GM18505 (cell line): ENCODE data around the gene SERPINB6.
"Not testable (repeated sequence)": the region's sequence is repeated elsewhere in the genome, so short reads cannot be mapped to it uniquely, and the experiment has no call there.

ENCODE experiments used
- ATAC-seq: cut with Tn5 transposase; IDR thresholded peaks from one replicate; pipeline ENCODE4 v1.9.1; 2021; ENCODE audit not compliant: unreplicated experiment
- POLR2A ChIP-seq: IDR thresholded peaks from 4 replicates; pipeline ENCODE4 v1.6.1; 2011; ENCODE audit warnings: borderline replicate concordance; ENCODE audit not compliant: insufficient read depth, insufficient read length; ENCODE audit errors: extremely low read depth

Gene SERPINB6

GRCh38 chr6:2950713-2951112 lies 20.7 kb downstream of the SERPINB6 start:
- no peak for TF ChIP-seq POLR2A
- no peak for ATAC-seq

GRCh38 chr6:2949536-2950083 lies 21.8 kb downstream of the SERPINB6 start:
- ATAC-seq: no peak

DNA sequence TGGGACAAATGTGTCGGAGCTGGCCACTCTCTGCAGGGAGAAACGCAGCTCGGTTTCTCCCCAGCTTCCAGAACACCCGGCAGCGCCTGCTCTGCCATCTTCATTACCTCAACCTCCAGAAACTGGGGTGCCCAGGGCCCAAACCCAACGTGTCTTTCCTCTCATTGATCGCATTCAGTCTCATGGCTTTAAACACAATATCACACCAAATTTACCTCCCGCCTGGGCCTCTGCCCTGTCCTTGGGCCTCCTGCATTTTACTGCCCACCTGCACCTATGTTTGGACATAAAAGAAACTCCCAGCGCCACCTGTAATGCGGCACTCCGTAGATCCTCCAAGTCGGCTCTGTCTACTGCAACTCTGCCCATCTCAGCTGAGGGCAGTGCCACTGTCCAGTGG lies 22.2 kb downstream of the SERPINB6 start:
- TF ChIP-seq POLR2A: no peak
- no peak for ATAC-seq

More at GRCh38 chr6:2949536-2950083, 21.8 kb downstream of the SERPINB6 start:
- no peak for TF ChIP-seq POLR2A

DNA sequence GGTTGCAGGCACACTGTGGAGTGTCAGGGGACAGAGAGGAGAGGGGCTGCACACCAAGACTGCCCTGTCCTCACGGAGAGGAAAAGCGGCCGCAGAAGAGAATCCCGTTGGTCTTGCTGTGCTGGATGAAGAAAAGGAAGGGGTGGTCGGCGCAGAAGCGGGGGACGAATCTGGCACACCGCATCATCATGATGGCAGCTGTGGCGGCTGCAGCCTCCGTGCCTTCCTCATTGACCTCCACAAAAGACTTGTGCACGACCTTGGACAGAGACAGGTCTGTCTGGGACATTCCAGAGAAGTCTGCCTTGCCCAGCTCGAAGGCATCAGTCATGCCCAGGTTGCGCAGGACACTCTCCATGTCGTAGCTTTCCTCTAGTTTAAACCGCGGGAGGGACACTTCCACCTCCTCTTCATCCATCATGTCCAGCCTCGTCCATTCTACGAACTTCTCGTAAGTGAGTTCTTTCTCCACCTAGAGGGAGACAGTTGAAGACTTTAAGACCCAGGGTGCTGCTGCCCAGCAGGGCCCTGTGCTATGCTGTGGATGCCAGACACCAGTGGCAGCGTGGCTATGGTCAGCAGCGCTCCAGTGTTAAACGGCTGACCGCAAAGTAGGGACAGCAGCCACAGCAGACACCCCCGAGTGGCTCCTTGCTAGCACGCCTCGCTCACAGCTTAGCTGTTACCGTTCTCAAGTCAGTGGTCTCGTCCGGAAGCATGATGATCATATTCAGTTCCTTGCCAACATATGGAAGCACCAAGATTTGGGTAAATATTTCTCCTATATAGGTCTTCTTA lies 22.9 kb downstream of the SERPINB6 start:
- no peak for ATAC-seq
- no peak for TF ChIP-seq POLR2A

DNA sequence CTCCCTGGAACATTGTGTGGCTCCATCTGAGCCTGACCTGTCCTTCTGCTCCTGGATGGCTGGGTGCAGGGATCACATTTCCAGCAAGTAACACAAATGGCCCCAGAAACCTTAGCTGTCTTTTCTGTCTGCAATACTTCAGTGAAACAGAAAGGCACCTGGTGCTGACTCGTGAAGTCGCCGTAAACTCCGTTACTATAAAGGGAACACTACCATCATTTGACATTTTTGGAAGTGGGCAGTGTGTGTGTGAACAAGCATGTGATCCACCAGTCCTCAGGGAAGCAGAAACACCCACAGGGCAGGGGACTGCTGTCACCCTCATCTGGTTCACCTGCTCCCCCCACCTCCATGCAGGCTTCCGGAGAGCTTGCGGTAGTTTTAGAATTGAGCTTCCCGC lies 23.9 kb downstream of the SERPINB6 start:
- no peak for TF ChIP-seq POLR2A
- ATAC-seq: no peak

- ATAC-seq: no peak
- no peak for TF ChIP-seq POLR2A
Observed at GRCh38 chr6:2945153-2945452, 26.3 kb downstream of the SERPINB6 start.

DNA sequence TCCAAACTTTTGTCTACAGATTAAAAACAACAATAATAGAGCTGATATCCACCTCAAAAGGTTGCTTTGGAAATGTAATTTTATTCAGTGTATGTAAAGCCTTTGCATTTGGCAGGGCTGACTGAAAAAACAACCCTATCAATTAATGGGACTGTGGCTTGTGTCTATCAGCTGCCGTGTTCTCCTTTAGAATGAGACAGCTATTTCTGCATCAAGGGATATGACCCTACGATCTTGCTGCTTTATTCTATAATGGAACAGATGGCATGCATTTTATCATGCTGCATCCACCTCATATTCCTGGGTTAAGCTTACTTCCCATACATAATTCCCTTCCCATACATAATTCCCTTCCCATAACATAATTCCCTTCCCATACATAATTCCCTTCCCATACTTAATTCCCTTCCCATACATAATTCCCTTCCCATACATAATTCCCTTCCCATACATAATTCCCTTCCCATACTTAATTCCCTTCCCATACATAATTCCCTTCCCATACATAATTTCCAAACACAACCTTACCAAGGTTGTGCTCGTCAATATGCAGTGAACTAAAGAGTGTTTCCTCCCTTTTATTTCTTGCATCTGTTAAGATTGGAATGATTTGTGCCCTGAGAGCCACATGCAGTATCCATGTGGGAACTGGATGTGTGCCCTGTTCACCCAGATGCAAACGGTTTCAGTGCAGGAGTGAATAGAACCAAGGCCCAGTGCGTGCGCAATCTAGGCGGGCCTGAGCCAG lies 26.8 kb downstream of the SERPINB6 start:
- ATAC-seq: no peak
- no peak for TF ChIP-seq POLR2A

DNA sequence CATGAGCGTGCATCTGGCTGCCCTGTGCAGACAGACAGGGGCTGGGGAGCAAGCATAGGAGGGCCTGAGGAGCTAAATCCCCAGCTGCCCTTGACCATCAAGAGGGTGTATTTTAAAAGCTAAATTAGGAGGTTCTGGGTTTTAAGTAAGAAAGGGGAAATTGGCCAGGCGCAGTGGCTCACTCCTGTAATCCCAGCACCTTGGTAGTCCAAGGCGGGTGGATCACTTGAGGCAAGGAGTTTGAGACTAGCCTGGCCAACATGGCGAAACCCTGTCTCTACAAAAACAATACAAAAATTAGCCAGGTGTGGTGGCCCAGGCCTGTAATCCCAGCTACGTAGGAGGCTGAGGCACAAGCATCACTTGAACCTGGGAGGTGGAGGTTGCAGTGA lies 27.8 kb downstream of the SERPINB6 start:
- TF ChIP-seq POLR2A: no peak
- no peak for ATAC-seq

- no peak for ATAC-seq
- TF ChIP-seq POLR2A: no peak
Observed at GRCh38 chr6:2942914-2943563, 28.3 kb downstream of the SERPINB6 start.

DNA sequence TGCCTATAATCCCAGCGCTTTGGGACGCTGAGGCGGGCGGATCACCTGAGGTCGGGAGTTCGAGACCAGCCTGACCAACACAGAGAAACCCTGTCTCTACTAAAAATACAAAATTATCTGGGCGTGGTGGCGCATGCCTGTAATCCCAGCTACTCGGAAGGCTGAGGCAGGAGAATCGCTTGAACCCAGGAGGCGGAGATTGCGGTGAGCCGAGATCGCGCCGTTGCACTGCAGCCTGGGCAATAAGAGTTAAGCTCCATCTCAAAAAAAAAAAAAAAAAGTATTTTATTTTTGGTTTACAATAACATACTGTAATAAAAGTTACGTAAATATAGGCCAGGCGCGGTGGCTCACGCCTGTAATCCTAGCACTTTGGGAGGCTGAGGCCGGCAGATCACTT lies 29.3 kb downstream of the SERPINB6 start:
- ATAC-seq: not testable (repeated sequence)

- no peak for TF ChIP-seq POLR2A
- no peak for ATAC-seq
Observed at GRCh38 chr6:2940851-2941250, 30.5 kb downstream of the SERPINB6 start.

GRCh38 chr6:2940010-2940850 lies 31.1 kb downstream of the SERPINB6 start:
- TF ChIP-seq POLR2A: peak; percentile 61
- ATAC-seq: peak; percentile 84
